Tibial nerve (tissue), 3 donors: ENCODE measurements around the gene ILKAP.

Source experiments
- POLR2A ChIP-seq, 2 donors: fragments of 450-650 bp; IDR thresholded peaks; one replicate each; pipeline ENCODE4 v1.6.1; 2017; ENCODE audit warnings: antibody characterized with exemption in 2 of 2, mild to moderate bottlenecking in 2 of 2, moderate library complexity in 2 of 2
- TF ChIP-seq, protein P1 (sequence below), 5 experiments: fragments of 200-600 bp in 3 of 5; fragments of 450-650 bp in 2 of 5; sonication (generic) in 3 of 5; IDR thresholded peaks; one replicate each; pipeline ENCODE4 v1.5.1; 2016 to 2019; ENCODE audit warnings: antibody characterized with exemption in 5 of 5, mild to moderate bottlenecking in 3 of 5, moderate library complexity in 2 of 5

DNA sequence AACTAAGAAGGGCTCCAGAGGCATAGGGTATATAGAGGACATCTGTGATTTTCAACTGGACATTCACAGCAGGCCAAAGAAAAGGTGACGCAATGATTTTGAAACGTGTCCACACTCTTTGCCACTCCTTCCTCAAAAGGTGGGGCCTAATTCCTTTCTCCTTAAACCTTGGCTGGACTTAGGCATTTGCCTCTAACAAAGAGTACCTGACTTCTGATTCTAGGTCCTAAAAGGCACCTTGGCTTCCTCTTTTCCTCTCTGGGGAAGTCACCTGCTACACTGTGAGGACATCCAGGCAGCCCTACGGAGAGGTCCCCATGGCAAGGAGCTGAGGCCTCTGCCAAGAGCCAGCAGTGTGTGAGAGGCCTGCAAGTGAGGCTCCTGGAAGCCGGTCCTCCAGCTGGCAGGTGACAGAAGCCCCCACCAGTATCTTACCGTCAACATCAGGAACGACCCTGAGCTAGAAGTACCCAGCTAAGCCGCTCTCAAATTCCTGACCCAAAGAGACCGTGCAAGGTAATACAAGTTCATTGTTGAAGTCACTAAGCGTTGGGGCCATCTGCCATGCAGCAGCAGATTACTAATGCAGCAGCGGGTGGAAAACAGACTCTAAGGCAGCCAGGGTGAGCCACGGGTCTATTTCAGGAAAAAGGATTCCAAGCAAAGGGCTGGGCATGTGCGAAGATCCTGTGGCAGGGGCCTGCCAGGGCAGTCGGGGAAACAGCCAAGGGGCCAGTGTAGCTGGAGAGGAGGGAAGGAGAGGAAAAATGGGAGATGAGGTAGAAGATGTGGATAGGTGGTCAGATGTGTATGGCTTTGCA is 43.7 kb upstream of the ILKAP start:
- no peak for TF ChIP-seq POLR2A (IDR thresholded peaks at IDR 0.05)
- TF ChIP-seq, protein P1, sequence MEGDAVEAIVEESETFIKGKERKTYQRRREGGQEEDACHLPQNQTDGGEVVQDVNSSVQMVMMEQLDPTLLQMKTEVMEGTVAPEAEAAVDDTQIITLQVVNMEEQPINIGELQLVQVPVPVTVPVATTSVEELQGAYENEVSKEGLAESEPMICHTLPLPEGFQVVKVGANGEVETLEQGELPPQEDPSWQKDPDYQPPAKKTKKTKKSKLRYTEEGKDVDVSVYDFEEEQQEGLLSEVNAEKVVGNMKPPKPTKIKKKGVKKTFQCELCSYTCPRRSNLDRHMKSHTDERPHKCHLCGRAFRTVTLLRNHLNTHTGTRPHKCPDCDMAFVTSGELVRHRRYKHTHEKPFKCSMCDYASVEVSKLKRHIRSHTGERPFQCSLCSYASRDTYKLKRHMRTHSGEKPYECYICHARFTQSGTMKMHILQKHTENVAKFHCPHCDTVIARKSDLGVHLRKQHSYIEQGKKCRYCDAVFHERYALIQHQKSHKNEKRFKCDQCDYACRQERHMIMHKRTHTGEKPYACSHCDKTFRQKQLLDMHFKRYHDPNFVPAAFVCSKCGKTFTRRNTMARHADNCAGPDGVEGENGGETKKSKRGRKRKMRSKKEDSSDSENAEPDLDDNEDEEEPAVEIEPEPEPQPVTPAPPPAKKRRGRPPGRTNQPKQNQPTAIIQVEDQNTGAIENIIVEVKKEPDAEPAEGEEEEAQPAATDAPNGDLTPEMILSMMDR (IDR thresholded peaks at IDR 0.05), result no peak
